HEK293 (cell line): ENCODE measurements around the gene MPPE1.
A peak's percentile ranks its signal among the peaks of the same experiment; 100 is the strongest.

Source experiments
- CTCF ChIA-PET: fragments of 350-600 bp; formaldehyde crosslinking; extraction: SDS; loops from one replicate; lab custom pipeline; 2021; ENCODE audit warnings: antibody characterized with exemption; lab: Yijun Ruan, JAX
- POLR2A ChIA-PET: fragments of 300-600 bp; formaldehyde crosslinking; extraction: SDS; loops from one replicate; lab custom pipeline; 2020; ENCODE audit warnings: antibody characterized with exemption, inconsistent platforms; lab: Yijun Ruan, JAX
- H3K27ac ChIP-seq: fragments of 200-500 bp; sonication (Bioruptor generic); 2 replicates; pipeline ENCODE4 v1.5.1; 2014; ENCODE audit warnings: low read depth, low read length, control low read depth, inconsistent platforms; ENCODE audit errors: extremely low read depth
- H3K36me3 ChIP-seq, 2 experiments: fragments of 200-500 bp in 1 of 2; sonication (Bioruptor generic) in 1 of 2; 1 replicate in 1 of 2; 2 replicates in 1 of 2; pipeline ENCODE4 v1.5.1; 2014 to 2017; ENCODE audit warnings: inconsistent platforms in 2 of 2, low read length in 2 of 2; ENCODE audit not compliant: control insufficient read depth in 2 of 2, insufficient read depth in 1 of 2
- H3K4me1 ChIP-seq: fragments of 200-500 bp; sonication (Bioruptor generic); 2 replicates; pipeline ENCODE4 v1.5.1; 2014; ENCODE audit warnings: mild to moderate bottlenecking, low read length, inconsistent platforms; ENCODE audit not compliant: control insufficient read depth, insufficient read depth
- H3K4me3 ChIP-seq: 2 replicates; pipeline ENCODE4 v1.5.1; 2011; ENCODE audit warnings: low read depth, mild to moderate bottlenecking, control low read depth, low read length, moderate library complexity
- H3K9me3 ChIP-seq: fragments of 200-500 bp; sonication (Bioruptor generic); 2 replicates; pipeline ENCODE4 v1.5.1; 2014; ENCODE audit warnings: low read depth, low read length, inconsistent platforms; ENCODE audit not compliant: control insufficient read depth, insufficient read depth
- KLF10 ChIP-seq: fragments of 450-650 bp; IDR thresholded peaks from 2 replicates; pipeline ENCODE4 v1.5.1; 2018; ENCODE audit warnings: missing biosample characterization, mild to moderate bottlenecking, missing genetic modification characterization
- OSR2 ChIP-seq: fragments of 450-650 bp; formaldehyde crosslinking; IDR thresholded peaks from 2 replicates; pipeline ENCODE4 v1.5.1; 2016; ENCODE audit warnings: missing biosample characterization, missing genetic modification characterization
- REPIN1 ChIP-seq: fragments of 450-650 bp; formaldehyde crosslinking; IDR thresholded peaks from 2 replicates; pipeline ENCODE4 v1.5.1; 2017; ENCODE audit warnings: missing biosample characterization, missing genetic modification characterization, low read depth
- SP2 ChIP-seq: fragments of 450-650 bp; formaldehyde crosslinking; IDR thresholded peaks from 2 replicates; pipeline ENCODE4 v1.5.1; 2016; ENCODE audit warnings: missing biosample characterization, missing genetic modification characterization
- ZNF239 ChIP-seq: fragments of 450-650 bp; formaldehyde crosslinking; IDR thresholded peaks from 2 replicates; pipeline ENCODE4 v1.5.1; 2016; ENCODE audit warnings: missing biosample characterization, missing genetic modification characterization
- ZNF292 ChIP-seq: fragments of 450-650 bp; formaldehyde crosslinking; IDR thresholded peaks from 2 replicates; pipeline ENCODE4 v1.5.1; 2016; ENCODE audit warnings: low read depth, missing biosample characterization, missing genetic modification characterization, borderline replicate concordance
- ZNF416 ChIP-seq: fragments of 450-650 bp; formaldehyde crosslinking; IDR thresholded peaks from 2 replicates; pipeline ENCODE4 v1.5.1; 2016; ENCODE audit warnings: missing biosample characterization, missing genetic modification characterization
- ZNF544 ChIP-seq: fragments of 450-650 bp; formaldehyde crosslinking; IDR thresholded peaks from 2 replicates; pipeline ENCODE4 v1.5.0; 2017; ENCODE audit warnings: missing biosample characterization, missing genetic modification characterization
- ZNF654 ChIP-seq: fragments of 450-650 bp; formaldehyde crosslinking; IDR thresholded peaks from 2 replicates; pipeline ENCODE4 v1.5.1; 2016; ENCODE audit warnings: low read depth, missing biosample characterization, missing genetic modification characterization
- ZNF658 ChIP-seq: fragments of 450-650 bp; formaldehyde crosslinking; IDR thresholded peaks from 2 replicates; pipeline ENCODE4; 2016; ENCODE audit warnings: missing biosample characterization, missing genetic modification characterization
- ZNF785 ChIP-seq: fragments of 450-650 bp; formaldehyde crosslinking; IDR thresholded peaks from 2 replicates; pipeline ENCODE4 v1.5.1; 2016; ENCODE audit warnings: missing biosample characterization, missing genetic modification characterization
- TF ChIP-seq, protein P1 (sequence below): fragments of 450-650 bp; formaldehyde crosslinking; IDR thresholded peaks from 2 replicates; pipeline ENCODE4 v1.5.1; 2016; ENCODE audit warnings: missing biosample characterization, missing genetic modification characterization
- TF ChIP-seq, protein P2 (sequence below): fragments of 450-650 bp; formaldehyde crosslinking; IDR thresholded peaks from 2 replicates; pipeline ENCODE4 v1.5.1; 2017; ENCODE audit warnings: missing biosample characterization, missing genetic modification characterization
- TF ChIP-seq, protein P3 (sequence below): fragments of 450-650 bp; formaldehyde crosslinking; IDR thresholded peaks from 2 replicates; pipeline ENCODE4 v1.5.1; 2016; ENCODE audit warnings: missing biosample characterization, missing genetic modification characterization
- TF ChIP-seq, protein P4 (sequence below): fragments of 450-650 bp; formaldehyde crosslinking; conservative IDR thresholded peaks from 2 replicates; pipeline ENCODE4 v1.5.1; 2016; ENCODE audit warnings: low read depth, missing biosample characterization, missing genetic modification characterization

MPPE1 gene

DNA sequence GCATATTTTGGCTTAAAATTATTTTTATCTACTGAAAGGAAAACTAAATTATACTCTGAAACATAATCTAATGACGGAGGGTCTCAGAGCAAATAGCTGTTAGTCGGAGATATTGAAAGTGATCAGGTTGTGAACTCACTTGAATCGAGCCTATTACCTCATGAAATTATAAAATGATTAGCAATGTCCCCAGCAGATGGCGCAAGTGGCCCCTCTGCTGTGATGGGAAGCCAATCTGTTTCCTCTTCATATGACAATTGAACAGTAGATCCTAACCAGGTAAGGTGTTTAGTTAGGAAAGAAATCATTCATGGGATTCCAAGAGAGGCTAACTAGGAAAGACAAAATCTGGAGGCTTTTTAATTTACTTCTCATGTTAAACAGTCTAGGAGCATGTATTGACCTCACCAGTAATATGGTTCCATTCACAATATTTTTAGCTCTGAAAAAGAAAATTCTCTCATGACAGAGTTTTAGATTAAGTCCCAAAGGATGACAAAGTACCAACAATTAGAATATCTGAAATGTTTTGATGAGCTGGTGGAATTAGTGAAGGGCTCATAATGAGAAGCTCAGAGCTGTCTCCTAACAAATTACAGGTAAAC lies 29.9 kb upstream of the MPPE1 start:
- POLR2A ChIA-PET, result interaction anchor here (1.5 to 1.6 kb wide), 2 partner anchors 43 to 58 kb away, joined by 9 to 10 read pairs; partner anchors contain the start of gene IMPA2
- TF ChIP-seq REPIN1 (no peak), ZNF654 (peak; percentile 60)
- TF ChIP-seq, all 188 proteins: peak for 1

DNA sequence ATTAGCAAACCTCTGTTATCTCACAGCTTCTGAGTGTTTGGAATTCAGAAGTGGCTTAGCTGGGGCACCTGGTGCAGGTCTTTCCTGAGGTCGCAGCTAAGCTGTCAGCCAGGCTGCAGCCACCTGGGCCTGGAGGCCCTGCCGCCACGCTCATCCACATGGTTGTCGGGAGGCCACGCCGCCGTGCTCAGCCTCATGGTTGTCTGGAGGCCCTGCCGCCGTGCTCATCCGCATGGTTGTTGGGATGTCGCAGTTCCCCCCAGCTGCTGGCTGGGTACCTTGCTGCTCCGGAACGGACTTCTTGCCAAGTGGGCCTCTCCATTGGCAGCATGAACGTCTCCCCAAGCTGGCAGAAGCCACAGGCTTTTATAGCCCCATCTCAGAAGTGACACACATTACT lies 24.3 kb upstream of the MPPE1 start:
- Histone ChIP-seq H3K9me3 (no peaks in the 10 kb centered on the region), H3K36me3 (no peaks in the 10 kb centered on the region), H3K27ac (no peak overlapping the region), H3K4me1 (no peaks in the 10 kb centered on the region), H3K4me3 (no peak overlapping the region)
- POLR2A ChIA-PET, result no interaction called here
- CTCF ChIA-PET, result interaction anchor here (0.9 to 10.2 kb wide), 3 partner anchors 15 to 107 kb away, joined by 3 to 436 read pairs (median 4); no protein-coding TSS in a partner anchor
- TF ChIP-seq ZNF544, result no peak
- TF ChIP-seq KLF10 (tag by site-specific recombination), result no peak
- TF ChIP-seq, protein P1, sequence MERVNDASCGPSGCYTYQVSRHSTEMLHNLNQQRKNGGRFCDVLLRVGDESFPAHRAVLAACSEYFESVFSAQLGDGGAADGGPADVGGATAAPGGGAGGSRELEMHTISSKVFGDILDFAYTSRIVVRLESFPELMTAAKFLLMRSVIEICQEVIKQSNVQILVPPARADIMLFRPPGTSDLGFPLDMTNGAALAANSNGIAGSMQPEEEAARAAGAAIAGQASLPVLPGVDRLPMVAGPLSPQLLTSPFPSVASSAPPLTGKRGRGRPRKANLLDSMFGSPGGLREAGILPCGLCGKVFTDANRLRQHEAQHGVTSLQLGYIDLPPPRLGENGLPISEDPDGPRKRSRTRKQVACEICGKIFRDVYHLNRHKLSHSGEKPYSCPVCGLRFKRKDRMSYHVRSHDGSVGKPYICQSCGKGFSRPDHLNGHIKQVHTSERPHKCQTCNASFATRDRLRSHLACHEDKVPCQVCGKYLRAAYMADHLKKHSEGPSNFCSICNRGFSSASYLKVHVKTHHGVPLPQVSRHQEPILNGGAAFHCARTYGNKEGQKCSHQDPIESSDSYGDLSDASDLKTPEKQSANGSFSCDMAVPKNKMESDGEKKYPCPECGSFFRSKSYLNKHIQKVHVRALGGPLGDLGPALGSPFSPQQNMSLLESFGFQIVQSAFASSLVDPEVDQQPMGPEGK (tag by site-specific recombination), result no peak
- no peak for TF ChIP-seq ZNF416 (tag by site-specific recombination)
- no peak for TF ChIP-seq ZNF292 (tag by site-specific recombination)
- TF ChIP-seq ZNF239 (tag by site-specific recombination), result no peak
- no peak for TF ChIP-seq SP2 (tag by site-specific recombination)
- TF ChIP-seq, protein P2, sequence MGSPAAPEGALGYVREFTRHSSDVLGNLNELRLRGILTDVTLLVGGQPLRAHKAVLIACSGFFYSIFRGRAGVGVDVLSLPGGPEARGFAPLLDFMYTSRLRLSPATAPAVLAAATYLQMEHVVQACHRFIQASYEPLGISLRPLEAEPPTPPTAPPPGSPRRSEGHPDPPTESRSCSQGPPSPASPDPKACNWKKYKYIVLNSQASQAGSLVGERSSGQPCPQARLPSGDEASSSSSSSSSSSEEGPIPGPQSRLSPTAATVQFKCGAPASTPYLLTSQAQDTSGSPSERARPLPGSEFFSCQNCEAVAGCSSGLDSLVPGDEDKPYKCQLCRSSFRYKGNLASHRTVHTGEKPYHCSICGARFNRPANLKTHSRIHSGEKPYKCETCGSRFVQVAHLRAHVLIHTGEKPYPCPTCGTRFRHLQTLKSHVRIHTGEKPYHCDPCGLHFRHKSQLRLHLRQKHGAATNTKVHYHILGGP, result no peak
- TF ChIP-seq, protein P3, sequence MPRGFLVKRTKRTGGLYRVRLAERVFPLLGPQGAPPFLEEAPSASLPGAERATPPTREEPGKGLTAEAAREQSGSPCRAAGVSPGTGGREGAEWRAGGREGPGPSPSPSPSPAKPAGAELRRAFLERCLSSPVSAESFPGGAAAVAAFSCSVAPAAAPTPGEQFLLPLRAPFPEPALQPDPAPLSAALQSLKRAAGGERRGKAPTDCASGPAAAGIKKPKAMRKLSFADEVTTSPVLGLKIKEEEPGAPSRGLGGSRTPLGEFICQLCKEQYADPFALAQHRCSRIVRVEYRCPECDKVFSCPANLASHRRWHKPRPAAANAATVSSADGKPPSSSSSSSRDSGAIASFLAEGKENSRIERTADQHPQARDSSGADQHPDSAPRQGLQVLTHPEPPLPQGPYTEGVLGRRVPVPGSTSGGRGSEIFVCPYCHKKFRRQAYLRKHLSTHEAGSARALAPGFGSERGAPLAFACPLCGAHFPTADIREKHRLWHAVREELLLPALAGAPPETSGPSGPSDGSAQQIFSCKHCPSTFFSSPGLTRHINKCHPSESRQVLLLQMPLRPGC, result no peak
- no peak for TF ChIP-seq ZNF785 (tag by site-specific recombination)
- TF ChIP-seq, protein P4, sequence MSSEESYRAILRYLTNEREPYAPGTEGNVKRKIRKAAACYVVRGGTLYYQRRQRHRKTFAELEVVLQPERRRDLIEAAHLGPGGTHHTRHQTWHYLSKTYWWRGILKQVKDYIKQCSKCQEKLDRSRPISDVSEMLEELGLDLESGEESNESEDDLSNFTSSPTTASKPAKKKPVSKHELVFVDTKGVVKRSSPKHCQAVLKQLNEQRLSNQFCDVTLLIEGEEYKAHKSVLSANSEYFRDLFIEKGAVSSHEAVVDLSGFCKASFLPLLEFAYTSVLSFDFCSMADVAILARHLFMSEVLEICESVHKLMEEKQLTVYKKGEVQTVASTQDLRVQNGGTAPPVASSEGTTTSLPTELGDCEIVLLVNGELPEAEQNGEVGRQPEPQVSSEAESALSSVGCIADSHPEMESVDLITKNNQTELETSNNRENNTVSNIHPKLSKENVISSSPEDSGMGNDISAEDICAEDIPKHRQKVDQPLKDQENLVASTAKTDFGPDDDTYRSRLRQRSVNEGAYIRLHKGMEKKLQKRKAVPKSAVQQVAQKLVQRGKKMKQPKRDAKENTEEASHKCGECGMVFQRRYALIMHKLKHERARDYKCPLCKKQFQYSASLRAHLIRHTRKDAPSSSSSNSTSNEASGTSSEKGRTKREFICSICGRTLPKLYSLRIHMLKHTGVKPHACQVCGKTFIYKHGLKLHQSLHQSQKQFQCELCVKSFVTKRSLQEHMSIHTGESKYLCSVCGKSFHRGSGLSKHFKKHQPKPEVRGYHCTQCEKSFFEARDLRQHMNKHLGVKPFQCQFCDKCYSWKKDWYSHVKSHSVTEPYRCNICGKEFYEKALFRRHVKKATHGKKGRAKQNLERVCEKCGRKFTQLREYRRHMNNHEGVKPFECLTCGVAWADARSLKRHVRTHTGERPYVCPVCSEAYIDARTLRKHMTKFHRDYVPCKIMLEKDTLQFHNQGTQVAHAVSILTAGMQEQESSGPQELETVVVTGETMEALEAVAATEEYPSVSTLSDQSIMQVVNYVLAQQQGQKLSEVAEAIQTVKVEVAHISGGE (tag by site-specific recombination), result no peak
- TF ChIP-seq ZNF658 (tag by site-specific recombination), result no peak
- TF ChIP-seq OSR2 (tag by site-specific recombination), result no peak

More for the DNA sequence above, 29.9 kb upstream of the MPPE1 start:
- H3K4me1 ChIP-seq, result no peaks in the 10 kb centered on the region
- no peak overlapping the region for H3K27ac ChIP-seq
- H3K4me3 ChIP-seq, result no peak overlapping the region
- H3K9me3 ChIP-seq, result no peaks in the 10 kb centered on the region
- CTCF ChIA-PET, result interaction anchor here (0.6 to 10.2 kb wide), 55 partner anchors 8 to 723 kb away, joined by 3 to 436 read pairs (median 4); partner anchors contain the start of gene IMPA2
- H3K36me3 ChIP-seq, result no peaks in the 10 kb centered on the region
